Gastroesophageal sphincter (tissue), 3 donors: ENCODE results near the gene APPL2.

Experiments used
- POLR2A ChIP-seq, 2 donors: fragments of 450-650 bp; IDR thresholded peaks; one replicate each; pipeline ENCODE4 v1.6.1; 2017; ENCODE audit warnings: antibody characterized with exemption in 2 of 2, mild to moderate bottlenecking in 2 of 2, moderate library complexity in 1 of 2
- TF ChIP-seq, protein P1 (sequence below), 4 experiments: fragments of 200-600 bp in 2 of 4; fragments of 450-650 bp in 2 of 4; sonication (generic) in 1 of 4; IDR thresholded peaks; one replicate each; pipeline ENCODE4 v1.5.1; 2017 to 2019; ENCODE audit warnings: antibody characterized with exemption in 4 of 4, mild to moderate bottlenecking in 2 of 4, moderate library complexity in 2 of 4

DNA sequence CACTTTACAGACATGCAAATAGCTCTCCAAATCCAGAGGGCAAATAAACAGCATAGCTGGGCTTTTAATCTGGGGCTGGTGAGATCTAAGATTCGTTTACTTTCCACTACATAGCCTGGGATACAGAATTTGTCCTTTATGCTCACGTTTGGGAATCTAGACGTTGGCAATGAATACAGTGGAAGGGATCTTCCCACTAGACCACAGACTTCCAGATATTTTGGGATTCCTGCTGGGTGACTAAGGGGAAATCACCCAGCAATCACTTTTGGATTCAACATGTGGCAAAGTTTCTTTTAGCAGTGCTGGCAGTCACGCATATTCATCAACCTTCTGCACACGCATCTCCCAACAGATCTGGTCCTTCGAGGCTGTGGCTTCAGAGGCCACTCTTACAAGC, 23.5 kb downstream of the APPL2 start:
- TF ChIP-seq POLR2A (IDR thresholded peaks at IDR 0.05), result no peak
- TF ChIP-seq, protein P1, sequence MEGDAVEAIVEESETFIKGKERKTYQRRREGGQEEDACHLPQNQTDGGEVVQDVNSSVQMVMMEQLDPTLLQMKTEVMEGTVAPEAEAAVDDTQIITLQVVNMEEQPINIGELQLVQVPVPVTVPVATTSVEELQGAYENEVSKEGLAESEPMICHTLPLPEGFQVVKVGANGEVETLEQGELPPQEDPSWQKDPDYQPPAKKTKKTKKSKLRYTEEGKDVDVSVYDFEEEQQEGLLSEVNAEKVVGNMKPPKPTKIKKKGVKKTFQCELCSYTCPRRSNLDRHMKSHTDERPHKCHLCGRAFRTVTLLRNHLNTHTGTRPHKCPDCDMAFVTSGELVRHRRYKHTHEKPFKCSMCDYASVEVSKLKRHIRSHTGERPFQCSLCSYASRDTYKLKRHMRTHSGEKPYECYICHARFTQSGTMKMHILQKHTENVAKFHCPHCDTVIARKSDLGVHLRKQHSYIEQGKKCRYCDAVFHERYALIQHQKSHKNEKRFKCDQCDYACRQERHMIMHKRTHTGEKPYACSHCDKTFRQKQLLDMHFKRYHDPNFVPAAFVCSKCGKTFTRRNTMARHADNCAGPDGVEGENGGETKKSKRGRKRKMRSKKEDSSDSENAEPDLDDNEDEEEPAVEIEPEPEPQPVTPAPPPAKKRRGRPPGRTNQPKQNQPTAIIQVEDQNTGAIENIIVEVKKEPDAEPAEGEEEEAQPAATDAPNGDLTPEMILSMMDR (IDR thresholded peaks at IDR 0.05), result no peak
